Limb (tissue), 2 donors: Measurements from ENCODE around the gene RSPRY1.

Experiments used
- DNase-seq, 2 donors: peaks; one replicate each; pipeline ENCODE4 v3.0.0-alpha.2; 2016; ENCODE audit errors: extremely low spot score in 2 of 2

Gene RSPRY1

GRCh38 chr16:57216968-57217367 lies 30.8 kb downstream of the RSPRY1 start:
- no peak for DNase-seq

GRCh38 chr16:57223057-57223456 lies 36.9 kb downstream of the RSPRY1 start:
- no peak for DNase-seq

GRCh38 chr16:57224651-57225335 lies 38.7 kb downstream of the RSPRY1 start:
- DNase-seq, result no peak

- DNase-seq, result no peak
These were observed 39.8 kb downstream of the RSPRY1 start for GRCh38 chr16:57225978-57226377.

- no peak for DNase-seq
These were observed 40.8 kb downstream of the RSPRY1 start for GRCh38 chr16:57226701-57227621.

- DNase-seq, result no peak
These were observed 43.0 kb downstream of the RSPRY1 start for GRCh38 chr16:57229079-57229478.

- DNase-seq, result no peak
These were observed 45.8 kb downstream of the RSPRY1 start for GRCh38 chr16:57231821-57232350.

- DNase-seq, result no peak
These were observed 48.0 kb downstream of the RSPRY1 start for GRCh38 chr16:57233944-57234706.

- DNase-seq, result no peak
These were observed 48.6 kb downstream of the RSPRY1 start for GRCh38 chr16:57234707-57235092.

- DNase-seq, result no peak
These were observed 49.2 kb downstream of the RSPRY1 start for GRCh38 chr16:57235128-57236021.

- no peak for DNase-seq
These were observed 49.9 kb downstream of the RSPRY1 start for GRCh38 chr16:57236022-57236350.

- DNase-seq, result no peak
These were observed 52.6 kb downstream of the RSPRY1 start for GRCh38 chr16:57238682-57239081.

- DNase-seq, result no peak
These were observed 53.0 kb downstream of the RSPRY1 start for GRCh38 chr16:57239107-57239506.

- DNase-seq, result no peak
These were observed 54.7 kb downstream of the RSPRY1 start for GRCh38 chr16:57240851-57241250.

- no peak for DNase-seq
These were observed 56.5 kb downstream of the RSPRY1 start for GRCh38 chr16:57242650-57243049.

- DNase-seq, result no peak
These were observed 58.3 kb downstream of the RSPRY1 start for GRCh38 chr16:57244463-57244766.

- DNase-seq, result peak; percentile 98
These were observed 58.8 kb downstream of the RSPRY1 start, which contains the start of gene ARL2BP for GRCh38 chr16:57244767-57245471. ARL2BP (plus strand) TSS chr16:57245259; CDS start chr16:57245368, 109 bp downstream.

- no peak for DNase-seq
These were observed 59.5 kb downstream of the RSPRY1 start for GRCh38 chr16:57245472-57246113.

- no peak for DNase-seq
These were observed 65.2 kb downstream of the RSPRY1 start for GRCh38 chr16:57251352-57251751.
